ENCODE results near the gene MACROD2.

Gene MACROD2

DNA sequence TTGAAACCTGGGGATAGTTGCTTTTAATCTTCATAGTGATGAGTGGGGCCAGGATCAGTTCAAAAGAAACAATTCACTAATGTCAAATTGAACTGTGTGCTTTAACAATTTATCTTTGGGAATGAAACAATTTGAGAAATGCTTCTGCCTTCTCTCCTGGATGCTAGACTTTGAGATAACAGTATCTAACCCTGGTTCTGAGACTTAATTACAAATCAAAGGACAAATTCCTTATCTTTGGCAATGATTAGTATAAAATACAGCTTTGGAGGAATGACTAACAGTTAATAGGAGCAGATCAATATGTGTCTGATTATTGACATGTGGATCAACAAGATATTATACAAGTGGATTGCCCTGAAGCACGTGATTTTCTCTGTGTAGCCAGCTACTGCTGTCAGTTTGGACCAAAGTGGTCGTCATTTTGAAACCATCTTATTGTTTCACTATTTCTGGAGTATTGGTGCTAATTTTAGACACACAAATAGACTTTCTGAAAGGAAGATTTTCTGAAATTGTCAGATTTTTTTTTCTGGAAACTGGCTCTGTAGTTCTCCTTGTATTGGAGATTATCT, 348.3 kb downstream of the MACROD2 start:
- DNase-seq, result no peak

DNA sequence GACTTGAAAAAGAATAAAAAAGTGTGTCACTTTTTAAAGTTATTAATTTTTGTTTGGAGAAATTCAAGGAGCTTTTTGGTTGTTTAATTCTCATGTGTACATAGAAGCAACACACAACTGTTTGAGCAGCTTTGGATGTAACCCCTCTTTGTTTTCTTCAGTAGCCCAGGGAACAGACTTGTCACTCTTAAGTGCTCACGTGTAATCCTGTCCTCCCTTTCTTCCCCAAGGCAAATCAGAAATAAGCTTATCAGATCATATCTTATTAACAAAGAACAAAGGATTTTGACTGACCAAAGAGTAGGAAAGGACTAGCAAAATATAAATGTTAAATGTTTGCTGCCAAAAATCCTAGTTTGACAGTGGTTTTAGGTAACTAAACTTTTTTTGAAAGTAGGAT, 349.4 kb downstream of the MACROD2 start:
- DNase-seq, result no peak

DNA sequence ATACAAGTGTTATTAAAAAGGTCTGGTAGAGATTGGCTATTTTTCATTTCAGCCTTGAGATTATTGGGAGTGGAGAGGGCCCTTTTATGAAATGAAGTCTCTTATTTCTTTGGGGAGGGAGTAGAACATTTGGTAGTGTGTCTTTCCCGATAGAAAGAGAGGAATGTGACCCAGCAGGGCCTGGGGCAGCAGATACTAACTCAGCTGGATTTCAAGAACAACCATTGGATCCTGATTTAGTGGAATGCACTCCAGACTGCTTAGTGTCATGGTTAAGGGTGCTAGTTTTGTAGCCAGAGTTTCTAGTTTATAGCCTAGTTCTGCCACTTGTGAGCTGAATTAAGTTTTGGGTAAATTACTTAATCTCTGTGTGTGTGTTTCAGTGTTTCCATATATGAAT, 360.5 kb downstream of the MACROD2 start:
- no peak for DNase-seq

DNA sequence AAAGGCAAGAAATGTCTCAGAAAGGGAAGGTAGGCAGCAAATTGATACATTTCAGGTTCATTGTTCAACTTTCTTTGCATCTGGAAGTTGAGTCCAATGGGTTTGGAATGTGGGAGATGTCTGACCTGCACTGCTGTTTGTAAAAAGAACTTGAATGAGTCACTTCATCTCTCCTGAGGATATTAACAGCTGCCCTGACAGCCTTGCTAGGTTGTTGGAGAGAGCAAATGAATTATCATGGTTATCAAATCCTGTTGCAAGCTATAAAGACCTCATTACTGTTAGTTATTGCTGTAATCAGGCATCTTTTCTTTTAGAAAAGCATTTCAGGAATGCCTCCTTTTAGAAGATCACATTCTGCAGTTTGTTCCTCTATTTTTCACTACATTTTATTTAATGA, 365.1 kb downstream of the MACROD2 start:
- no peak for DNase-seq

- no peak for DNase-seq
These were observed 366.4 kb downstream of the MACROD2 start for GRCh38 chr20:14361509-14362345.

GRCh38 chr20:14374196-14374595, 378.9 kb downstream of the MACROD2 start:
- DNase-seq, result no peak

GRCh38 chr20:14375416-14375985, 380.2 kb downstream of the MACROD2 start:
- DNase-seq, result peak; percentile 27

DNA sequence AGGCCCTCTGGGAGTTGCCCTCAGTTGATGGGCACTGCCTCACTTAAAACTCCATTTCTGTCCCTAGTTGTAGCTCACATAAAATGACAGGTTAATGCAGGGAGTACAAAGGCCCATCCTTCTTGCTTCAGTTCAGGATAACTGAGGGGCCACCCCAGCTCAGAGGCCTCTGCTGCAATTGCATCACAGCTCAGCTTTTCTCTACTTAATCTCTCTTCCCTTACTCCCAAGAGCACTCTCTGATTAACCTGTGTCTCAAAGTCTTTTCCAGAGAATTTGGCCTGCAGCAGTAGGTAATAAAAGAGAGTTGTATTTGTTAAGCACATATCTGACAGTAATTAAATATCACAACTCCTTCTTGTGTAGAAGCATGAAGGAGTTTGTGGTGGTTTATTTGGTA, 383.0 kb downstream of the MACROD2 start:
- no peak for DNase-seq

GRCh38 chr20:14383335-14383734, 388.0 kb downstream of the MACROD2 start:
- no peak for DNase-seq

- no peak for DNase-seq
These were observed 389.3 kb downstream of the MACROD2 start for GRCh38 chr20:14384416-14385175.

- DNase-seq, result no peak
These were observed 389.9 kb downstream of the MACROD2 start for GRCh38 chr20:14385176-14385740.

DNA sequence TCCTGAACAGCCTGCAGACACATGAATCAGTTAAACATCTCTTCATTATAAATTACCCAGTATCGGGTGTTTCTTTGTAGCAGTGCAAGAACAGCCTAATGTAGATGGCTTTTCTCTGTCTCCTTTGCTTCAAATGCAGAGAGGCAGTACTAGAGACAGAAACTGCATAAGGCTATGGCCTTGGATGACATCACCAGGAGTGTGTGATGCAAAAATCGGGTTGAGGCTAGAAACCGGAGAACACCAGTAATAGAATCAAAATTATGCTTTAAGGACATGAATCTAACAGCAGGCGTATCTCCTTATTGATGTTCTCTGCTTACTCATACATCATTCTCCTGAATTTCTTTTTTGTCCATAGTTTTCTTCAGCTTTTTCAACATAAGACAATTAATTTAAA, 391.4 kb downstream of the MACROD2 start:
- DNase-seq, result no peak

- DNase-seq, result peak; percentile 61
These were observed 406.3 kb downstream of the MACROD2 start for GRCh38 chr20:14401479-14402138.

DNA sequence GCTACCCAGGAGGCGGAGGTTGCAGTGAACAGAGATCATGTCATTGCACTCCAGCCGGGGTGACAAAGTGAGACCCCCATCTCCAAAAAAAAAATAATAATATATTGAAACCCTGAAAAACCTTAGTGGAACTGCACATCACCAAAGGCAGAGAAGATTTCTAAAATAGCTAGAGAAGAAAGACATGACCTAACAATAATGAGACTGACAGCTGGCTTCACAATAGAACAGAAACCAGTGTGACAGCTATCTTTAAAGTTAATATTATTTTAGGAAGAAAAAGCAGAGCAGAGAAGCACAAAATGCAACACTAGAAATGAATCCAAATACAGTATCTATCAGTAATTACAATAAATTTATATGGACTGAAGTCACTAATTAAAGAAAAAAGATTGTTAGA, 409.2 kb downstream of the MACROD2 start:
- DNase-seq, result no peak

GRCh38 chr20:14406495-14406894, 411.2 kb downstream of the MACROD2 start:
- no peak for DNase-seq

DNA sequence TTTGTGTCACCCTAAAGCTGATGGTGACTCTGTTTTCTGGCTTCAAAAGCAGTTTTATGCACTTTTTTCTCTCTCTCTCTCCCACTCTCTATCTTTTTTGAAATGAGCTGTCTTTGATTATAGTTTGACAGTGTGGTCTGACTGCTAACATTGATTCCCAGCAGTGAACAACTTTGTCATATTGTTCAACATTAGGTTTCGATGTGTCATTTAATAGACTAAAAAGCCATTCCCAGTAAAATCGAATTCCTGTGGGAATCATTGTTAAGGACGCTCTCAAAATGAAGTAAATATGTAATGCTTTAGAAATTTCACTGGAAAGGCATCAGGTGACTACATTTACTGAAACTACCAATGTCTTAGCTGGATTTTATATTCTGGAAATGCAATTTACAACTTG, 412.0 kb downstream of the MACROD2 start:
- no peak for DNase-seq

- no peak for DNase-seq
These were observed 415.7 kb downstream of the MACROD2 start for GRCh38 chr20:14410869-14411555.

DNA sequence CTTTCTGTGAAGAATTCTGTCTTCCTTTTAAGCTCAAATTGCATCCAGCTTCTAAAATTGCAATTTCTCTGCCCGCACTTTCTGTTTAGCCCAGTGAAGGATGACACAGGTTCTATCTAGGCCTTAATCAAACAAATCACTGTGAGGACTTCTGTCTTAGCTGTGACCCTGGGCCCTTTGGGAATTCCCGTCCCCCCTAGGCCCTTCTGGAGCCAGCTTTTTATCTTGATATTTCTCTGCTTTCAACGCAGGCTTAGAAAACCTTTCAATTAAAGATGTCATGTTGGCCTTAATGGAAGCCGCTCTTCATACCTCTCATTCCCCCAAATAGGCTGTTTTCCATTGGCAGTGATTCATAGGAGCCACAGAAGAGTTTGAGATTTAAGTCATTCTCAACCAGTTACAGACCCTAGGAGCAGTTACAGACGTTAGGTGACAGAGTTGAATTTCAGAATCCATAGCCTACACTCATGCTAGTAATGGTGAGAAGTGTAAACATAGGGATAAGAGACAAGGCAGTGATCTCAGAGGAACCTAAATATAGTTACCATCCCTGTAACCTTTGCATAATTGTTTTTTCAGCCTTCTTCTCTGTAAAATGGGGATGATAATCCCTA, 416.9 kb downstream of the MACROD2 start:
- DNase-seq, result no peak

- no peak for DNase-seq
These were observed 418.5 kb downstream of the MACROD2 start for GRCh38 chr20:14413835-14414234.

DNA sequence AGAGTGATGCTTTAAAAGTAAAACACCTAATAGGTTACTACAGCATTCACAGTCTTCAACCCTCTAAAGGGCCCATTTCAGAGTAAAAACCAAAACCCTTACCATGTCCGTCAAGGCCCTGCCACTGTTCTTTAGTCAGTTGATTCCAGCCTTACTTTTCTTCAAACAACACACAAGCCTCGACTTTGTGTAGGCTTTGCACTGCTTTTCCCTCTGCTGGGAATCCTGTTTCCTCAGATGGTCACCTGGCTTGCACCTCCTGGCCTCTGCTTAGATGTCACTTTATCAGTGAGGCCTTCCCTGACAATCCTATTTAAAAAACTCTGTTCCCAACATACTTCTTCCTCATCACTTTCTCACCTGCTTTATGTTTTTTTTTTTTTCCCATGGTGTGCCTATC, 419.2 kb downstream of the MACROD2 start:
- DNase-seq, result no peak

DNA sequence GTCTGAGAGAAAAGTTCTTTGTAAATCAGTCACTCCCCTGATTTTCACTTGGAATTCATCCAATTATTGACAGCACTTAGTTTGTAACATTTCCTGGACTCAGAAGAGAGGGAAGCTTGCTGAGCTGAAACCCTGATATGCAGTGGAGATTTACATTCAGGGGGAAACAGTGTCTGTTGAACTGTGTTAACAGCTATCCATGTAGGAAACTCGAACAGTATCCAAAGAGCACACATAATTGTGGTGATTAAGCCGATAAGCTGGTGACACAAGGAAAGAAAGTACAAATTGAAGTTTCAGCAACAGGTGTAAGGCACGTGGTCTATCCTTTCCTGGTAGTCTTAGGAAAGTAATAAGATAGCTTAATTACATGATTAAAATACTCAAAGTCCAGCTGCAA, 420.2 kb downstream of the MACROD2 start:
- DNase-seq, result no peak

- no peak for DNase-seq
These were observed 423.1 kb downstream of the MACROD2 start for GRCh38 chr20:14418376-14418775.

Measured in NCI-H2029 (cell line).